OCI-LY1 (cell line): ENCODE measurements around the gene MAPK8IP3.

Experiments
- H2AFZ ChIP-seq: fragments of 200-600 bp; sonication (generic), shearing (Covaris generic); 2 replicates; pipeline ENCODE4 v1.6.0; 2014; ENCODE audit warnings: antibody characterized with exemption, mild to moderate bottlenecking, low read length
- H3F3A ChIP-seq: fragments of 200-600 bp; sonication (generic), shearing (Covaris generic); 2 replicates; pipeline ENCODE4 v1.6.0; 2014; ENCODE audit warnings: mild to moderate bottlenecking, antibody characterized with exemption, low read length, moderate library complexity; ENCODE audit not compliant: insufficient read depth
- H3K27ac ChIP-seq: fragments of 200-600 bp; sonication (generic); 2 replicates; pipeline ENCODE4 v1.5.1; 2014; ENCODE audit warnings: low read length, mixed run types, mild to moderate bottlenecking, low read depth; ENCODE audit not compliant: poor library complexity, severe bottlenecking
- H3K27me3 ChIP-seq: fragments of 200-600 bp; sonication (generic); 2 replicates; pipeline ENCODE4 v1.6.0; 2014; ENCODE audit warnings: antibody characterized with exemption, mild to moderate bottlenecking, low read length, moderate library complexity; ENCODE audit not compliant: insufficient read depth
- H3K36me3 ChIP-seq: fragments of 200-600 bp; sonication (generic); 2 replicates; pipeline ENCODE4 v1.6.1; 2014; ENCODE audit warnings: mild to moderate bottlenecking, antibody characterized with exemption, low read length, moderate library complexity, mixed read lengths; ENCODE audit not compliant: insufficient read depth
- H3K4me1 ChIP-seq: fragments of 200-600 bp; sonication (generic); 2 replicates; pipeline ENCODE4 v1.5.1; 2014; ENCODE audit warnings: mild to moderate bottlenecking, low read length, moderate library complexity; ENCODE audit not compliant: insufficient read depth, severe bottlenecking
- H3K4me2 ChIP-seq: fragments of 200-600 bp; sonication (generic), shearing (Covaris generic); 2 replicates; pipeline ENCODE4 v1.6.1; 2014; ENCODE audit warnings: low read length
- H3K4me3 ChIP-seq: fragments of 200-600 bp; sonication (generic); 2 replicates; pipeline ENCODE4 v1.5.1; 2014; ENCODE audit warnings: low read length, low read depth, mild to moderate bottlenecking, mixed read lengths; ENCODE audit not compliant: poor library complexity, severe bottlenecking
- H3K79me2 ChIP-seq: fragments of 200-600 bp; shearing (Covaris generic); 2 replicates; pipeline ENCODE4 v1.6.1; 2016; ENCODE audit warnings: mixed run types, low read length, mixed read lengths; ENCODE audit not compliant: insufficient read depth
- H3K9ac ChIP-seq: fragments of 200-600 bp; sonication (generic), shearing (Covaris generic); 2 replicates; pipeline ENCODE4 v1.6.1; 2014; ENCODE audit warnings: mild to moderate bottlenecking, low read length, mixed read lengths
- H3K9me2 ChIP-seq: fragments of 200-600 bp; sonication (generic), shearing (Covaris generic); 2 replicates; pipeline ENCODE4 v1.6.1; 2014; ENCODE audit warnings: low read depth, mild to moderate bottlenecking, low read length, mixed read lengths
- H3K9me3 ChIP-seq: fragments of 200-600 bp; shearing (Covaris generic); 2 replicates; pipeline ENCODE4 v1.6.1; 2014; ENCODE audit warnings: low read length, mixed read lengths
- H4K20me1 ChIP-seq: fragments of 200-600 bp; sonication (generic), shearing (Covaris generic); 2 replicates; pipeline ENCODE4 v1.6.0; 2016; ENCODE audit warnings: mild to moderate bottlenecking, low read length; ENCODE audit not compliant: insufficient read depth
- EZH2 ChIP-seq: fragments of 200-600 bp; sonication (generic), shearing (Covaris generic); IDR thresholded peaks from 2 replicates; pipeline ENCODE4 v1.8.0; 2017; ENCODE audit warnings: borderline replicate concordance, mixed run types, mild to moderate bottlenecking, antibody characterized with exemption, low read length, moderate library complexity, mixed read lengths
- TF ChIP-seq, protein P1 (sequence below): fragments of 200-600 bp; sonication (generic), shearing (Covaris generic); IDR thresholded peaks from 2 replicates; pipeline ENCODE4 v1.5.1; 2017; ENCODE audit warnings: mild to moderate bottlenecking, antibody characterized with exemption, low read length, moderate library complexity, mixed read lengths

Gene MAPK8IP3

DNA sequence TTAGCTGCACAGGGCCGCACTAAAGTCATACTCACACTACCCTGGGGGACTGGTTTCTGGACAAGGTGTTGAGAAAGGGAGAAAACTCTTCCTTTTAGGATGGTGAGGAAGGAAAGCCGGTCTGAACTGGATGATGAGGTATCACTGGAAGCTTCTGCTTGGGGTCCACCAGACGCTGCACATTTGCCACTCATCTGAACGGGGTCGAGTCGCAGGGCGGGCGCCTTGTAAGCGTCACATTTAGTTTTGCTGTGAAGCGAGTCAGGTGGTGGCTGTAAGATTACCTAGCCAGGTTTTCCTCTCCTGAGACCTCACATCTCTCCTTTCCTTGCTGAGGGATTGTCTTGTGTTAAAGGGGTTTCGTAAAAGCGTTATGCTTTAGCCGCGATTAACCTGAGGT lies 25.6 kb upstream of the MAPK8IP3 start:
- Histone ChIP-seq H2AFZ (no peak overlapping the region), H3K27me3 (no peaks in the 10 kb centered on the region), H3K4me3 (peak overlapping the region; percentile 88), H3K4me1 (peaks cover 34% of the 10 kb centered on the region), H3F3A (no peaks in the 10 kb centered on the region; the same call in 1 of the 2 replicates), H4K20me1 (no peaks in the 10 kb centered on the region), H3K36me3 (peaks cover 52% of the 10 kb centered on the region), H3K27ac (peak overlapping the region; percentile 32), H3K4me2 (peak overlapping the region; percentile 70), H3K9ac (peak overlapping the region; percentile 16; the same call in 1 of the 2 replicates), H3K9me2 (no peaks in the 10 kb centered on the region), H3K9me3 (no peaks in the 10 kb centered on the region), H3K79me2 (peaks cover 59% of the 10 kb centered on the region)
- no peak for TF ChIP-seq EZH2
- TF ChIP-seq, protein P1, sequence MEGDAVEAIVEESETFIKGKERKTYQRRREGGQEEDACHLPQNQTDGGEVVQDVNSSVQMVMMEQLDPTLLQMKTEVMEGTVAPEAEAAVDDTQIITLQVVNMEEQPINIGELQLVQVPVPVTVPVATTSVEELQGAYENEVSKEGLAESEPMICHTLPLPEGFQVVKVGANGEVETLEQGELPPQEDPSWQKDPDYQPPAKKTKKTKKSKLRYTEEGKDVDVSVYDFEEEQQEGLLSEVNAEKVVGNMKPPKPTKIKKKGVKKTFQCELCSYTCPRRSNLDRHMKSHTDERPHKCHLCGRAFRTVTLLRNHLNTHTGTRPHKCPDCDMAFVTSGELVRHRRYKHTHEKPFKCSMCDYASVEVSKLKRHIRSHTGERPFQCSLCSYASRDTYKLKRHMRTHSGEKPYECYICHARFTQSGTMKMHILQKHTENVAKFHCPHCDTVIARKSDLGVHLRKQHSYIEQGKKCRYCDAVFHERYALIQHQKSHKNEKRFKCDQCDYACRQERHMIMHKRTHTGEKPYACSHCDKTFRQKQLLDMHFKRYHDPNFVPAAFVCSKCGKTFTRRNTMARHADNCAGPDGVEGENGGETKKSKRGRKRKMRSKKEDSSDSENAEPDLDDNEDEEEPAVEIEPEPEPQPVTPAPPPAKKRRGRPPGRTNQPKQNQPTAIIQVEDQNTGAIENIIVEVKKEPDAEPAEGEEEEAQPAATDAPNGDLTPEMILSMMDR, result no peak

DNA sequence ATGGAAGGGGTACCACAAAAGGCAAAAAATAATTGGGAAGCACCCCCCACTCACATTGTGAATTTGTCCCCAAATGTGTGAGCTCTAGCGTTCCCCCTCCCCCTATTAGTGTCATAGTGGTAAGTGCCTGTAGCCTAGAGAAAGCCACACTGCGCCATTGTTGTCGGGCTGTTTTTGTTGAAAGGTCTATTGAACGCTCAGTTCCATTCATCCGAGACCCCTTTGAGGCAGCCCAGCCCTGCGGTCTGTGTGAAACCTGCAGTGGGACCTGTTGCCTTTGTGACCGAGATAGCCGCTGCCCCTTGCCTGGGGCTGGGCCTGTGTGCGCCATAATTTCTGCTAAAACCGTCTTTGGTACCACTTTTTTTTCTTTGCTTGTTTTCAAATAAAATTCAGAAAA lies 25.0 kb upstream of the MAPK8IP3 start:
- H3K9me2 ChIP-seq, result no peaks in the 10 kb centered on the region
- no peaks in the 10 kb centered on the region for H3K27me3 ChIP-seq
- no peaks in the 10 kb centered on the region for H3K9me3 ChIP-seq
- H3K4me3 ChIP-seq, result peak overlapping the region; percentile 88
- peaks cover 34% of the 10 kb centered on the region for H3K4me1 ChIP-seq
- H3K4me2 ChIP-seq, result no peak overlapping the region
- H3K27ac ChIP-seq, result peak overlapping the region; percentile 32
- no peaks in the 10 kb centered on the region; the same call in 1 of the 2 replicates for H3F3A ChIP-seq
- peaks cover 64% of the 10 kb centered on the region for H3K79me2 ChIP-seq
- TF ChIP-seq EZH2, result no peak
- TF ChIP-seq, protein P1, result no peak
- H2AFZ ChIP-seq, result no peak overlapping the region
- H3K9ac ChIP-seq, result no peak overlapping the region
- peaks cover 52% of the 10 kb centered on the region for H3K36me3 ChIP-seq
- H4K20me1 ChIP-seq, result no peaks in the 10 kb centered on the region

DNA sequence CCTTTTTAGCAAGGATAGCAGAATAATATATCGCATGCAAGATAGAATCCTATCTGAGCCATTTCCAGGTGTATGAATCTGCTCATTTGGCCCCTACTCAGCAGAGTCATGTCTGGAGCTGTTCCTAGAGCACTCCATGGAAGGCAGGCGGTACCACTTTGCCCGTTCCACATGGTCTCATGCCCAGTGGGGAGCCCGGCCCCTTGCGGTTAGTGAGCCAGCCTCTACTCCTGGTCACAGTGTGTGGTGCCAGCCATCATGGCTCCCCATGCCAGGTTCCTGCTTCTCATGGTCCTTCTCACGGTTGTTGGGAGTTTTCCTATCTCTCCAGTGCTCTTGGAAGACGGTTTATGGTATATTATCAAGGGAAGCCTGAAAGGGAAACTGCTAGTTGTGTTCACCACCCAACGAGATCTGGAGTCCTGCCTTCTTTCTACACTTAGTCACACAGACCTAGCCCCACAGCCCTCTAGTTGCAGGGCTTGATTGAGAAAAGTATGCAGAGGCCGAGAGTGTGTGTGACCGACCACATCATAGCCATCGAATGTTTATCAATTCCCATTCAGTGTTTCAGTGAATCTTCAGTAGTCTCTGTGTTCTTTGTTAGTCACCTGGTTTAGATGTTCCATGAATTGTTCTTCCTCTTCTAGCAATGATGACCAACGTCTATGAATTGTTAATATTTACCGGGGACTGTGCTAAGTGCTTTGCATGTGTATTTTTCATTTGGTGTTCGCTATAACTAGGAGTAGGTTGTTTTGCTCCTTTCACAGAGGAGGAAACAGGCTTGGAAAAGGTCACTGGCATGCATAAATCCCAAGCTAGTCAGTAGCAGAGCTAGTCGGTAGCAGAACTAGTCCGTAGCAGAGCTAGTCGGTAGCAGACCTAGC lies 18.3 kb upstream of the MAPK8IP3 start:
- peaks cover 59% of the 10 kb centered on the region for H3K79me2 ChIP-seq
- no peaks in the 10 kb centered on the region for H3K9me3 ChIP-seq
- H2AFZ ChIP-seq, result no peak overlapping the region
- no peak overlapping the region for H3K4me2 ChIP-seq
- no peaks in the 10 kb centered on the region for H3F3A ChIP-seq
- H3K27me3 ChIP-seq, result no peaks in the 10 kb centered on the region
- H3K9me2 ChIP-seq, result no peaks in the 10 kb centered on the region
- no peaks in the 10 kb centered on the region for H3K4me1 ChIP-seq
- H3K36me3 ChIP-seq, result peaks cover 92% of the 10 kb centered on the region
- TF ChIP-seq, protein P1, result no peak
- no peak for TF ChIP-seq EZH2
- no peak overlapping the region for H3K4me3 ChIP-seq
- 0 out of 2 replicates have a peak, but pooled peaks cover 7% of the 10 kb centered on the region for H4K20me1 ChIP-seq
- no peak overlapping the region for H3K27ac ChIP-seq
- no peak overlapping the region for H3K9ac ChIP-seq
